HG02938 (cell line): Measurements from ENCODE around the gene CFAP74.
"Not testable (repeated sequence)": the region's sequence is repeated elsewhere in the genome, so short reads cannot be mapped to it uniquely, and the experiment has no call there.

Source experiments
- ATAC-seq: cut with Tn5 transposase; IDR thresholded peaks from one replicate; pipeline ENCODE4 v1.9.1; 2021; ENCODE audit warnings: mild to moderate bottlenecking, moderate library complexity; ENCODE audit not compliant: unreplicated experiment

CFAP74 gene

GRCh38 chr1:1954831-1955441 is 48.6 kb downstream of the CFAP74 start:
- no peak for ATAC-seq

GRCh38 chr1:1954015-1954414 is 49.6 kb downstream of the CFAP74 start:
- ATAC-seq: no peak

DNA sequence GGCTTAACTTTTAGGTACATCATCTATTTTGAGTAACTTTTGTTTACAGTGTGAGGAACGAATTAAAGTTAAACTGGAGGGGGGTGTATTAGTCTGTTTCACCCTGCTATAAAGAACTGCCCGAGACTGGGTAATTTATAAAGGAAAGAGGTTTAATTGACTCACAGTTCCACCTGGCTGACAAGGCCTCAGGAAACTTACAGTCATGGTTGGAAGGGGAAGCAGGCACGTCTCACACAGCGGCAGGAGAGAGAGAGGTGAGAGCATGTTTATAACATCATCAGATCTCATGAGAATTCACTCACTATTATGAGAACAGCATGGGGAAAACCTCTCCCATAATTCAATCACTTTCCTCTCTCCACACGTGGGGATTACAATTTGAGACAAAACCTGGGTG is 52.6 kb downstream of the CFAP74 start:
- no peak for ATAC-seq

GRCh38 chr1:1948783-1949182 is 54.8 kb downstream of the CFAP74 start:
- no peak for ATAC-seq

- ATAC-seq: no peak
Measured at GRCh38 chr1:1947493-1947892, 56.1 kb downstream of the CFAP74 start.

GRCh38 chr1:1946540-1946939 is 57.0 kb downstream of the CFAP74 start:
- ATAC-seq: no peak

- ATAC-seq: no peak
Measured at GRCh38 chr1:1945782-1946393, 57.7 kb downstream of the CFAP74 start.

- ATAC-seq: no peak
Measured at GRCh38 chr1:1943834-1944570, 59.6 kb downstream of the CFAP74 start.

- ATAC-seq: no peak
Measured at GRCh38 chr1:1942753-1943656, 60.6 kb downstream of the CFAP74 start.

DNA sequence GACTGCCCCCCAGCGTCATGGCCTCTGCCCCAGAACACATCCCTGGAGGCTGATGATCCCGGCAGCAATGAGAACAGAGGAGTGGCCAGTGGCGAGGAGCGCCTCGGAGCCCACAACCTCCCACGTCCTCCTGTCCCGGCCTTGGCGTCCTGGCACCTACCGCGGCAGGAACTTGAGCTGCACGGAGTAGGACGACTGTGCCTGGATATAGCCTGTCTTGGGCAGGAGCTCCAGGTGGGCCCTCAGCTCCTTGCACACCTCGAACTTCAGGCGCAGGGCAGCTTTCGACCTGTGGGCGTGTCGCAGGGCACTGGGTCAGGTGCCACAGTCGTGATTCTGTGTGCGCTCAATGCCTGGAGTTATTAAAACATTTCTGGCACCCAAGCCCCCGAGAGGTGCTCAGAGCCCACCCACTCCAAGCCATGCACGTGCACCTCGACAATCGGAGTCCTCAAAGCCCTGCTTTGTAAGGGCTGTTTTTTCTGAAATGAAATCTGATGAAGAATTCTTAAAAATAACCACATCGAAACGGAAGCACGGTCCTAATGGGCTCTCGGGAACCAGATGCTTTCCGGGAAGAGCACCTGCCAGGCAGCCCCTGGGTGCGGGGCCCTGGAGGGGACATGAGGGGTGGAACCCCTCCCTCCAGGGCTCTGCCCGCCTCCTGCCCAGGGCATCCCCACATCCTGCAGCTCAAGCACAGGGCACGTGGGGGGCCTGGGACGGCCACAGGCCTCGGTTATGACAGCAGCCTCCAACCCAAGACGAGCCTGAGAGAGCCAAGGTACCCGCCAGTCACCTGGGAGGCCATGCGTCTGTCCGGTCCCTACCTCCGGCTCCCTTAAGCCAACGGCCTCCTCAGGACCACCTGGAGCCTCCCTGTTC is 61.5 kb downstream of the CFAP74 start:
- ATAC-seq: no peak

DNA sequence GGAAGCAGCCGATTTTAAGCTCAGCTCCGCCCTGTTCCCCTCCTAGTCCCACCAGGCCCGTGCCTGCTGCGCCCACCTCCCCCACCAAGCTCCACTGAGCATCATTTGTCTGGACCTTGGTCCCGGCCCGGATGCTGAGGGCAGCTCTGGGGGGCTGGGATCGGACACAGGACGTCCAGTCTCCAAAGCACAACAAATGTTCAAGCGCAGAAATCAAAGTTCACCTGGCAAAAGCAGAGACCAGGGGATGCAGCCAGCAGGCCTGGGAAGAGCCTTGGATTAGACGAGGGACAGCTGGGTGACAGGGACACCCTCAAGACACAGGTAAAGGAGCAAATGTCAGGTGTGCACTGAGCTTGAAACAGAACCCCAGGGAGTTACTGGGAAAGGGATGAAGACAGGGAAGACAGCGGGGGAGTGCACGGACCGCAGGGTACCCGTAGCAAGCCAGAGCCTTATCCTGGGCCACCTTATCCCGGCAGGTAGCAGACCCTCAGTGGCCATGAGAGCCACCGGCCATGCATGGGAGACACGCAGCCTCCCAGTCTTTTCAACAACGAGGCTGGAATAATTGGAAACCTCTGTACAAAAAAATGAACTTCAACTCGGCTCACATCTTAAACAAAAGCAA is 62.3 kb downstream of the CFAP74 start:
- ATAC-seq: no peak

GRCh38 chr1:1940123-1940425 is 63.5 kb downstream of the CFAP74 start:
- no peak for ATAC-seq

- no peak for ATAC-seq
Measured at GRCh38 chr1:1939296-1940122, 64.1 kb downstream of the CFAP74 start.

- no peak for ATAC-seq
Measured at GRCh38 chr1:1938613-1939295, 64.8 kb downstream of the CFAP74 start.

DNA sequence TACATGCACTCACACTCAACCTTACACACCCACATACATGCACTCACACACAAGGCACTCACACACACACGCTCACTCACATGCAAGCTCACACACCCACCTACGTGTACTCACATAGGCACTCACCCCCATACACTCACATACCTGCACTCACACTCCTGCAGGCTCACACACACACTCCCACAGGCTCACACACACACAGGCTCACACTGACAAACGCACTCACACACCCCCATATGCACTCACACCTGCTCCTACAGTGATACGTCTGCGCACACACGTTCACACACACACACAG is 65.4 kb downstream of the CFAP74 start:
- ATAC-seq: no peak

- ATAC-seq: no peak
Measured at GRCh38 chr1:1937549-1938275, 65.9 kb downstream of the CFAP74 start.

GRCh38 chr1:1937061-1937460 is 66.5 kb downstream of the CFAP74 start:
- no peak for ATAC-seq

DNA sequence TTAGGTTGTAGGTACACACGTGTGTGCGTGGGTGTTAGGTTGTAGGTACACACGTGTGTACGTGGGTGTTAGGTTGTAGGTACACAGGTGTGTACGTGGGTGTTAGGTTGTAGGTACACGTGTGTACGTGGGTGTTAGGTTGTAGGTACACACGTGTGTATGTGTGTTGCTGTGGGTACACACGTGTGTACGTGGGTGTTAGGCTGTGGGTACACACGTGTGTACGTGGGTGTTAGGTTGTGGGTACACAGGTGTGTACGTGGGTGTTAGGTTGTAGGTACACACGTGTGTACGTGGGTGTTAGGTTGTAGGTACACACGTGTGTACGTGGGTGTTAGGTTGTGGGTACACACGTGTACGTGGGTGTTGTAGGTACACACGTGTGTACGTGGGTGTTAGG is 68.7 kb downstream of the CFAP74 start:
- ATAC-seq: not testable (repeated sequence)
